ENCODE results near the gene TENT4A.

Gene TENT4A

GRCh38 chr5:6716629-6717149 is 3.5 kb downstream of the TENT4A start:
- H3K4me3 ChIP-seq (ENCODE audit: low read depth, low read length), result peak overlapping the region; percentile 59
- DNase-seq (ENCODE audit: low read depth), result no peak
- no peak for TF ChIP-seq CTCF (IDR thresholded peaks at IDR 0.05; ENCODE audit: low read depth, low read length, missing control alignments)

GRCh38 chr5:6717247-6717646 is 4.0 kb downstream of the TENT4A start:
- no peak overlapping the region; the same call in 1 of the 2 replicates for H3K4me3 ChIP-seq (ENCODE audit: low read depth, low read length)
- no peak for TF ChIP-seq CTCF (IDR thresholded peaks at IDR 0.05; ENCODE audit: low read depth, low read length, missing control alignments)
- DNase-seq (ENCODE audit: low read depth), result no peak

GRCh38 chr5:6717687-6718086 is 4.5 kb downstream of the TENT4A start:
- no peak overlapping the region for H3K4me3 ChIP-seq (ENCODE audit: low read depth, low read length)
- no peak for DNase-seq (ENCODE audit: low read depth)
- TF ChIP-seq CTCF (IDR thresholded peaks at IDR 0.05; ENCODE audit: low read depth, low read length, missing control alignments), result no peak

GRCh38 chr5:6718161-6718681 is 5.0 kb downstream of the TENT4A start:
- H3K4me3 ChIP-seq (ENCODE audit: low read depth, low read length), result no peak overlapping the region
- DNase-seq (ENCODE audit: low read depth), result no peak
- no peak for TF ChIP-seq CTCF (IDR thresholded peaks at IDR 0.05; ENCODE audit: low read depth, low read length, missing control alignments)

GRCh38 chr5:6718718-6719117 is 5.5 kb downstream of the TENT4A start:
- no peak for DNase-seq (ENCODE audit: low read depth)
- H3K4me3 ChIP-seq (ENCODE audit: low read depth, low read length), result no peak overlapping the region
- TF ChIP-seq CTCF (IDR thresholded peaks at IDR 0.05; ENCODE audit: low read depth, low read length, missing control alignments), result no peak

GRCh38 chr5:6719417-6719816 is 6.2 kb downstream of the TENT4A start:
- no peak for TF ChIP-seq CTCF (IDR thresholded peaks at IDR 0.05; ENCODE audit: low read depth, low read length, missing control alignments)
- no peak overlapping the region for H3K4me3 ChIP-seq (ENCODE audit: low read depth, low read length)
- DNase-seq (ENCODE audit: low read depth), result no peak

GRCh38 chr5:6719896-6720560 is 6.8 kb downstream of the TENT4A start:
- H3K4me3 ChIP-seq (ENCODE audit: low read depth, low read length), result no peak overlapping the region
- DNase-seq (ENCODE audit: low read depth), result no peak
- TF ChIP-seq CTCF (IDR thresholded peaks at IDR 0.05; ENCODE audit: low read depth, low read length, missing control alignments), result no peak
